Esophagus squamous epithelium (tissue), 5 donors: Measurements from ENCODE around the gene COL15A1. TPM values are rescaled to one million over a fixed set of nuclear protein-coding genes. Genes with fewer than 3 reads are reported as not detected.

Source experiments
- DNase-seq: peaks from one replicate; lab custom pipeline; 2025; lab: John Stamatoyannopoulos, UW
- H3K27ac ChIP-seq, 4 donors: fragments of 200-600 bp; sonication (generic); one replicate each; pipeline ENCODE4 v1.5.1; 2016 to 2019; ENCODE audit warnings: mild to moderate bottlenecking in 1 of 4
- H3K27me3 ChIP-seq, 4 donors: fragments of 200-600 bp; sonication (generic); 1 replicate in 3 of 4; 2 replicates in 1 of 4; pipeline versions ENCODE4 v1.5.1 to v1.6.0; 2017 to 2021; ENCODE audit warnings: antibody characterized with exemption in 1 of 4
- H3K36me3 ChIP-seq, 3 donors: fragments of 200-600 bp; sonication (generic); one replicate each; pipeline ENCODE4 v1.5.1; 2016 to 2019
- H3K4me1 ChIP-seq, 3 donors: fragments of 200-600 bp; sonication (generic); one replicate each; pipeline ENCODE4 v1.5.1; 2017 to 2019
- H3K4me3 ChIP-seq, 4 donors: fragments of 200-600 bp; sonication (generic); 1 replicate in 3 of 4; 2 replicates in 1 of 4; pipeline ENCODE4 v1.5.1; 2016 to 2019; ENCODE audit warnings: mild to moderate bottlenecking in 2 of 4, moderate library complexity in 1 of 4
- H3K9me3 ChIP-seq, 3 donors: fragments of 200-600 bp; sonication (generic); one replicate each; pipeline ENCODE4 v1.5.1; 2016 to 2019
- CTCF ChIP-seq, 6 experiments: fragments of 450-650 bp in 4 of 6; fragments of 200-600 bp in 2 of 6; sonication (generic) in 2 of 6; IDR thresholded peaks; one replicate each; pipeline ENCODE4 v1.5.1; 2016 to 2019; ENCODE audit warnings: antibody characterized with exemption in 6 of 6, mild to moderate bottlenecking in 4 of 6, moderate library complexity in 4 of 6
- POLR2A ChIP-seq, 4 donors: fragments of 450-650 bp; IDR thresholded peaks; one replicate each; pipeline ENCODE4 v1.6.1; 2017; ENCODE audit warnings: antibody characterized with exemption in 4 of 4, mild to moderate bottlenecking in 4 of 4, moderate library complexity in 3 of 4
- whole genome bisulfite sequencing, 2 donors: methylation state at CpG; one replicate each; pipeline ENCODE4 v1.1.5; 2018; 5-methylcytosine and 5-hydroxymethylcytosine counted together
- intact Hi-C: fragments of 100-400 bp; cut with DNase I; formaldehyde crosslinking; loops from one replicate; pipeline ENCODE4 v1.15.0; 2022
- total RNA-seq, 4 donors: library from RNA; depleted of rRNA; stranded (reverse); fragments of >200 nt; gene quantifications; one replicate each; pipeline ENCODE4 v1.1.0, GENCODE V29; 2016
- donor health status: DM: yes; HTN: yes; CAD: no.

Gene COL15A1
- total RNA-seq, 4 donors from 2014 or later, result 3.4 to 33.2 (median 9.7) TPM

- Histone ChIP-seq H3K27me3 (no peaks in the 10 kb centered on the region), H3K4me3 (no peak overlapping the region), H3K36me3 (no peaks in the 10 kb centered on the region), H3K4me1 (peaks cover 0 to 13% (median 0%) of the 10 kb centered on the region in 3 donors), H3K27ac (no peak overlapping the region), H3K9me3 (no peaks in the 10 kb centered on the region)
- WGBS, 2 donors, result 25 to 33% methylated on average over 1 of the region's 1 CpG
- TF ChIP-seq CTCF (IDR thresholded peaks at IDR 0.05) (no peak), POLR2A (IDR thresholded peaks at IDR 0.05) (no peak)
- intact Hi-C loops, result no loop called here
- no peak for DNase-seq
Observed at GRCh38 chr9:98921732-98922131, 22.0 kb upstream of the COL15A1 start.

- H3K4me1 ChIP-seq, result peaks cover 0 to 4% (median 0%) of the 10 kb centered on the region in 3 donors
- H3K27ac ChIP-seq, result no peak overlapping the region
- WGBS, 2 donors, result 40% methylated on average over 1 to 2 of the region's 4 CpGs
- intact Hi-C loops, result no loop called here
- no peak overlapping the region for H3K4me3 ChIP-seq
- no peaks in the 10 kb centered on the region for H3K36me3 ChIP-seq
- no peaks in the 10 kb centered on the region for H3K9me3 ChIP-seq
- no peak for DNase-seq
- TF ChIP-seq CTCF (IDR thresholded peaks at IDR 0.05) (no peak), POLR2A (IDR thresholded peaks at IDR 0.05) (no peak)
- no peaks in the 10 kb centered on the region for H3K27me3 ChIP-seq
Observed at GRCh38 chr9:98922721-98923435, 20.8 kb upstream of the COL15A1 start.

GRCh38 chr9:98923451-98924123, 20.1 kb upstream of the COL15A1 start:
- H3K4me3 ChIP-seq, result no peak overlapping the region
- H3K27me3 ChIP-seq, result no peaks in the 10 kb centered on the region
- no peak for DNase-seq
- no peaks in the 10 kb centered on the region for H3K4me1 ChIP-seq
- TF ChIP-seq POLR2A (IDR thresholded peaks at IDR 0.05) (no peak), CTCF (IDR thresholded peaks at IDR 0.05) (no peak)
- 67 to 76% methylated on average over 4 to 5 of the region's 5 CpGs for WGBS, 2 donors
- H3K9me3 ChIP-seq, result no peaks in the 10 kb centered on the region
- intact Hi-C loops, result no loop called here
- H3K36me3 ChIP-seq, result no peaks in the 10 kb centered on the region
- peak overlapping the region in 1 of 4 donors; percentile 16 for H3K27ac ChIP-seq

- no peaks in the 10 kb centered on the region for H3K27me3 ChIP-seq
Observed at GRCh38 chr9:98924946-98925820, 18.5 kb upstream of the COL15A1 start.

More at GRCh38 chr9:98924946-98925820, 18.5 kb upstream of the COL15A1 start:
- no peak for TF ChIP-seq CTCF (IDR thresholded peaks at IDR 0.05)
- Histone ChIP-seq H3K27ac (no peak overlapping the region), H3K36me3 (no peaks in the 10 kb centered on the region), H3K9me3 (no peaks in the 10 kb centered on the region), H3K4me3 (no peak overlapping the region), H3K4me1 (no peaks in the 10 kb centered on the region)
- intact Hi-C loops, result no loop called here
- 77 to 100% methylated on average over 4 to 5 of the region's 15 CpGs for WGBS, 2 donors
- no peak for DNase-seq
